Astrocyte of the cerebellum (primary cell): ENCODE measurements around the gene FRMD4B.

Experiments used
- DNase-seq: peaks from one replicate; pipeline ENCODE4 v3.0.0-alpha.2; 2011; ENCODE audit warnings: low read depth
- H3K4me3 ChIP-seq: 2 replicates; pipeline ENCODE4 v1.5.1; 2011; ENCODE audit warnings: mild to moderate bottlenecking, low read depth, low read length, moderate library complexity
- in situ Hi-C: cut with HindIII; loops from 2 replicates; pipeline ENCODE4 v1.10.0; 2017; ENCODE audit warnings: low sequenced_read_pairs
- TF ChIP-seq, protein P1 (sequence below): IDR thresholded peaks from 2 replicates; pipeline ENCODE4 v1.5.1; 2012; ENCODE audit warnings: low read length, low read depth, moderate library complexity, mild to moderate bottlenecking; ENCODE audit errors: missing control alignments

The FRMD4B gene

DNA sequence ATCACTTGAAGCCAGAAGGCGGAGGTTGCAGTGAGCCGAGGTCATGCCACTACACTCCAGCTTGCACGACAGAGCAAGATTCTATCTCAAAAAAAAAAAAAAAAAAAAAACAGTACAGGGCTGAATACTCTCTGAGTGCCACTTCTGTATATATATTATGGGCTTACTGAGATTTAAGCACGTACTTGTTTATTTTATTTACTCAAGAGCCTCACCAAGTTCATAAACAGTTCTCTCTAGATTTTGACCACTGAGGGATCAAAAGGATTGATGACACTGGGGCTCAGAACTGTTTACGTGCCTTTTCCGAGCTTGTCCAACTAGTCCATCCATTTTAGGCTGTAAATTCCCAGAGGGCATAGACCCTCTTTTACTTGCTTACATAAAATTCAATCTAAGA, 81.5 kb downstream of the FRMD4B start:
- TF ChIP-seq, protein P1, sequence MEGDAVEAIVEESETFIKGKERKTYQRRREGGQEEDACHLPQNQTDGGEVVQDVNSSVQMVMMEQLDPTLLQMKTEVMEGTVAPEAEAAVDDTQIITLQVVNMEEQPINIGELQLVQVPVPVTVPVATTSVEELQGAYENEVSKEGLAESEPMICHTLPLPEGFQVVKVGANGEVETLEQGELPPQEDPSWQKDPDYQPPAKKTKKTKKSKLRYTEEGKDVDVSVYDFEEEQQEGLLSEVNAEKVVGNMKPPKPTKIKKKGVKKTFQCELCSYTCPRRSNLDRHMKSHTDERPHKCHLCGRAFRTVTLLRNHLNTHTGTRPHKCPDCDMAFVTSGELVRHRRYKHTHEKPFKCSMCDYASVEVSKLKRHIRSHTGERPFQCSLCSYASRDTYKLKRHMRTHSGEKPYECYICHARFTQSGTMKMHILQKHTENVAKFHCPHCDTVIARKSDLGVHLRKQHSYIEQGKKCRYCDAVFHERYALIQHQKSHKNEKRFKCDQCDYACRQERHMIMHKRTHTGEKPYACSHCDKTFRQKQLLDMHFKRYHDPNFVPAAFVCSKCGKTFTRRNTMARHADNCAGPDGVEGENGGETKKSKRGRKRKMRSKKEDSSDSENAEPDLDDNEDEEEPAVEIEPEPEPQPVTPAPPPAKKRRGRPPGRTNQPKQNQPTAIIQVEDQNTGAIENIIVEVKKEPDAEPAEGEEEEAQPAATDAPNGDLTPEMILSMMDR = no peak
- no peak for DNase-seq
- in situ Hi-C loops = loop anchor here (25.0 kb wide), 1 partner anchor 142 kb away; no protein-coding TSS in a partner anchor

DNA sequence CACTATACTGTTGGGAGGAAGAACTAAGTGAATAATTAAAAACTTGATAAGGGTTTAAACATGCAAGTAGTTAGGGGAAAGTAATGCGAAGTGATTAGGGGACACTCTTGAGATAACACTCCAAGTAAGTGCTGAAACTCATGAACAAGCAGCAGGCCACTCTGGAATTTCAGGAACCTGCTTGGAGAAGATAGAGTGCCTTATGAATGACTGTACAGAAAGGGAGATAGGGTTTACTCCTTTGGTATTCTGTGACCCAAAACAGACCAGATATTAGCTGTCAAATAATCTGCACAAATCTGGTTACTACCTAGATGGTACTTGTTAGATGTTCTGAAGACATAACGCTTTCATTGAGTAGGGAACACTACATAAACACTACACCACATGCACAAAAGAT, 85.6 kb downstream of the FRMD4B start:
- in situ Hi-C loops = loop anchor here (25.0 kb wide), 1 partner anchor 138 kb away; no protein-coding TSS in a partner anchor
- H3K4me3 ChIP-seq = no peak overlapping the region
- TF ChIP-seq, protein P1 = no peak
- DNase-seq = no peak

More for the DNA sequence above, 81.5 kb downstream of the FRMD4B start:
- H3K4me3 ChIP-seq = no peak overlapping the region

DNA sequence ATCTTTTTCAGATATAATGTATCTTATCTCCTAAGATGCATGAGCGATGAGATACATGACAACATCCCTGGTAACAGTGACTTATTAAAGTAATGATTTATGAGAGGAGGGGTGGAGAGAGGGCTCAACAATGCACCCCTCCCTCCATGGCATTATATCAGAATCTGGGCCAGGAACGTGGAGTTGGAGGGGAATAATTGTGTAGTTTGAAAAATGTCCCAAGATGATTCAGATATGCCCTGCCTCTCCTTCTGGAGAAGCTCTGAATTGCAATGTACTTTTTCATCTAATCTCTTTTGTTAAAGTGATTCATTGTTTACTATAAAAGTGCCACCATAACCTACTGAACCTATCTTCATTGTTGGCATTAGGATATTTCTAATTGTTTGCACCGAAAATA, 86.5 kb downstream of the FRMD4B start:
- TF ChIP-seq, protein P1 = peak; percentile 15
- DNase-seq = no peak
- no peak overlapping the region for H3K4me3 ChIP-seq
- in situ Hi-C loops = no loop called here

DNA sequence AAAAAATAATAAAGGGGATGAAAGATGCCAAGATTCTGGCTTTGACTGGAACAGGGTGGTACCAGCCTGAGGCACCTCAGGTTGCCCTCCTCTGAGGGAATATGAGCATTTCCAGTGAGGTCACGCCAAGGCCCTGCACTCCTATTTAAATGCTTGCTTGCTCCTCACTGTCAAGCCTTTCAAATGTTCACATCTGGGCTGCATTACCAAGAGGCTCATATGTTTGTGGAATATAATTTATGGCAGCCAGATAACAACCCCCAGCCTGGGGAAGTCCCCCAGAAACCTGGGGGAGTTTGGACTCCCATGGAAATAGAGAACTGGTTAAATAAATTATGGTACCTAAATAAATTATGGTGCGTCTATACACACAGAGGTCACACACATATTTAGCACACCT, 88.4 kb downstream of the FRMD4B start:
- in situ Hi-C loops = no loop called here
- DNase-seq = no peak
- H3K4me3 ChIP-seq = no peak overlapping the region
- TF ChIP-seq, protein P1 = no peak

DNA sequence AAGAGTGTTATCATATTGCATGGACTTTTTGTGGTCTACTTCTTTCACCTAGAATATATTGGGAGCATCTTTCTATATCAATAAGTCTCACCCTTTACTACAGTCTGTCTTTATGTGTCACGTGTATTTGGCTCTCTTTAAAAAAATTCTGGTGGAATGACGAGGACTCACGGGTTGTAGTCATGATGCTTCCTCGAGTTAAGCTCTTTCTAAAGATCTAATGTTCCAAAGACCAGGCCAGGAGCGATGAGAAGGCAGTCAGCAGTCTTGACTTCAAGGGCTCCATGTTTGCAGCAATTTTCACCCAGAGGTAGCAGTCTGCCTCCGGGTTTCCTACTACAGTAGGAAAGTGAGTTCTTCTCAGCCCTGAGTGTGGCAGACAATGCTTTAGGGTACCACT, 88.9 kb downstream of the FRMD4B start:
- in situ Hi-C loops = no loop called here
- no peak overlapping the region for H3K4me3 ChIP-seq
- no peak for DNase-seq
- TF ChIP-seq, protein P1 = no peak

- H3K4me3 ChIP-seq = no peak overlapping the region
- TF ChIP-seq, protein P1 = no peak
- in situ Hi-C loops = loop anchor here (5.0 kb wide), 1 partner anchor 37 kb away; no protein-coding TSS in a partner anchor
- no peak for DNase-seq
Observed at GRCh38 chr3:69294014-69294766, 91.7 kb downstream of the FRMD4B start.
